DOHH2 (cell line): ENCODE measurements around the gene TCF12.

ENCODE experiments used
- H3F3A ChIP-seq: fragments of 200-600 bp; sonication (generic), shearing (Covaris generic); 2 replicates; pipeline ENCODE4 v1.6.0; 2016; ENCODE audit warnings: antibody characterized with exemption, mild to moderate bottlenecking; ENCODE audit not compliant: control insufficient read depth, insufficient read depth
- H3K27ac ChIP-seq: fragments of 200-600 bp; sonication (generic); 2 replicates; pipeline ENCODE4 v1.5.1; 2014; ENCODE audit warnings: low read depth, mild to moderate bottlenecking, low read length, moderate library complexity
- H3K27me3 ChIP-seq: fragments of 200-600 bp; sonication (generic); 2 replicates; pipeline ENCODE4 v1.6.1; 2014; ENCODE audit warnings: mild to moderate bottlenecking, low read length, mixed read lengths; ENCODE audit not compliant: control insufficient read depth
- H3K36me3 ChIP-seq: fragments of 200-600 bp; sonication (generic); 2 replicates; pipeline ENCODE4 v1.6.1; 2014; ENCODE audit warnings: mild to moderate bottlenecking, low read length, moderate library complexity, mixed read lengths; ENCODE audit not compliant: control insufficient read depth
- H3K4me1 ChIP-seq: fragments of 200-600 bp; sonication (generic); 2 replicates; pipeline ENCODE4 v1.6.1; 2014; ENCODE audit warnings: mild to moderate bottlenecking, low read length, mixed read lengths; ENCODE audit not compliant: control insufficient read depth
- H3K4me2 ChIP-seq: fragments of 200-600 bp; sonication (generic); 2 replicates; pipeline ENCODE4 v1.6.0; 2014; ENCODE audit warnings: mild to moderate bottlenecking, low read length, moderate library complexity
- H3K4me3 ChIP-seq: fragments of 200-600 bp; sonication (generic); 2 replicates; pipeline ENCODE4 v1.5.1; 2014; ENCODE audit warnings: mild to moderate bottlenecking, low read length, mixed read lengths
- H3K79me2 ChIP-seq: fragments of 200-600 bp; sonication (generic); 2 replicates; pipeline ENCODE4 v1.6.1; 2014; ENCODE audit warnings: mild to moderate bottlenecking, low read length, mixed read lengths; ENCODE audit not compliant: control insufficient read depth
- H3K9me2 ChIP-seq: fragments of 200-600 bp; sonication (generic); replicated peaks from 2 replicates; pipeline ENCODE4 v1.6.1; 2014; ENCODE audit warnings: mild to moderate bottlenecking, low read length, mixed read lengths; ENCODE audit not compliant: control insufficient read depth
- H3K9me3 ChIP-seq: fragments of 200-600 bp; sonication (generic); 2 replicates; pipeline ENCODE4 v1.6.1; 2014; ENCODE audit warnings: antibody characterized with exemption, low read length, mixed read lengths; ENCODE audit not compliant: control insufficient read depth, insufficient read depth
- H4K20me1 ChIP-seq: fragments of 200-600 bp; sonication (generic); 2 replicates; pipeline ENCODE4 v1.6.0; 2014; ENCODE audit warnings: low read depth, mild to moderate bottlenecking, antibody characterized with exemption, low read length, moderate library complexity; ENCODE audit not compliant: control insufficient read depth, insufficient read depth
- CTCF ChIP-seq: fragments of 200-600 bp; sonication (generic); IDR thresholded peaks from one replicate; pipeline ENCODE4 v1.5.1; 2014; ENCODE audit warnings: antibody characterized with exemption, mild to moderate bottlenecking, low read depth, low read length; ENCODE audit not compliant: poor library complexity, severe bottlenecking
- EZH2phosphoT487 ChIP-seq: fragments of 200-600 bp; sonication (generic); IDR thresholded peaks from 2 replicates; pipeline ENCODE4 v1.6.1; 2017; ENCODE audit warnings: borderline replicate concordance, mild to moderate bottlenecking, antibody characterized with exemption, low read length, moderate library complexity, mixed read lengths

The TCF12 gene

GRCh38 chr15:56892659-56893363 is 25.6 kb upstream of the TCF12 start:
- Histone ChIP-seq H3K36me3 (no peaks in the 10 kb centered on the region), H3F3A (0 out of 2 replicates have a peak, but pooled peaks cover 3% of the 10 kb centered on the region), H3K27me3 (no peaks in the 10 kb centered on the region), H3K4me1 (peaks cover 14% of the 10 kb centered on the region), H3K9me2 (0 out of 2 replicates have a peak, but pooled peaks cover 2% of the 10 kb centered on the region), H3K9me3 (no peaks in the 10 kb centered on the region), H3K4me3 (no peak overlapping the region), H3K4me2 (no peak overlapping the region), H3K79me2 (no peaks in the 10 kb centered on the region), H3K27ac (no peak overlapping the region), H4K20me1 (no peaks in the 10 kb centered on the region)
- TF ChIP-seq CTCF = no peak
- TF ChIP-seq EZH2phosphoT487 = no peak

- Histone ChIP-seq H3K27me3 (no peaks in the 10 kb centered on the region), H3K4me2 (no peak overlapping the region), H3K4me3 (no peak overlapping the region), H3K79me2 (no peaks in the 10 kb centered on the region), H3K36me3 (no peaks in the 10 kb centered on the region), H4K20me1 (no peaks in the 10 kb centered on the region), H3F3A (0 out of 2 replicates have a peak, but pooled peaks cover 3% of the 10 kb centered on the region), H3K27ac (no peak overlapping the region), H3K9me3 (no peaks in the 10 kb centered on the region), H3K9me2 (0 out of 2 replicates have a peak, but pooled peaks cover 2% of the 10 kb centered on the region), H3K4me1 (peaks cover 9% of the 10 kb centered on the region)
- no peak for TF ChIP-seq EZH2phosphoT487
- TF ChIP-seq CTCF = no peak
Observed at GRCh38 chr15:56893364-56893678, 25.1 kb upstream of the TCF12 start.

DNA sequence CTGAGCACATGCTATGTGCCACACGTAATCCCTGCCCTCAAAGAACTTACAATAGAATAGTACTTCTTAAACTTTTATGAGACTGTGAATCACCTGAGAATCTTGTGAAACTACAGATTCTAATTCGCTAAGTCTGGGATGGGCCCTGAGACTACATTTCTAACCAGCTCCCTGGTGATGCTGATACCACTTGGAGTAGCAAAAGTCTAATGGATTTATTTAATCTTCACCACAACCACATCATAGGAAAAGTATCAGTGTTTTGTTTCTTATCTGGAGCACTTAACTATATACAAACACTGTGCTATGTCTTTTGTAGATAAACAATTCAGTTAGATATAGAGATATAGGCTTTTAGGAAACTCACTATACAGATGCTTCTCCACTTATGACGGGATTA is 23.8 kb upstream of the TCF12 start:
- Histone ChIP-seq H3K27me3 (no peaks in the 10 kb centered on the region), H3F3A (no peaks in the 10 kb centered on the region), H3K4me3 (no peak overlapping the region), H3K9me3 (no peaks in the 10 kb centered on the region), H3K9me2 (0 out of 2 replicates have a peak, but pooled peaks cover 2% of the 10 kb centered on the region), H4K20me1 (no peaks in the 10 kb centered on the region), H3K79me2 (no peaks in the 10 kb centered on the region), H3K4me2 (no peak overlapping the region), H3K36me3 (no peaks in the 10 kb centered on the region), H3K4me1 (no peaks in the 10 kb centered on the region), H3K27ac (no peak overlapping the region)
- no peak for TF ChIP-seq EZH2phosphoT487
- no peak for TF ChIP-seq CTCF
